ENCODE measurements around the gene RHOF.

Gene RHOF

GRCh38 chr12:121793440-121793837, at the start of gene RHOF:
TSS of gene RHOF (minus strand) at chr12:121793688. CDS start at chr12:121793633, 55 bp downstream.
- peaks cover 63% of the 10 kb centered on the region for H3K4me1 Mint-ChIP-seq
- H3K4me3 Mint-ChIP-seq, result peak within 1 kb of the TSS; percentile 96
- H3K9me3 Mint-ChIP-seq, result no peaks in the 10 kb centered on the region
- peak within 1 kb of the TSS; percentile 93 for H3K27ac Mint-ChIP-seq
- peaks cover 10% of the 10 kb centered on the region for H3K36me3 Mint-ChIP-seq
- H3K27me3 Mint-ChIP-seq, result no peaks in the 10 kb centered on the region

DNA sequence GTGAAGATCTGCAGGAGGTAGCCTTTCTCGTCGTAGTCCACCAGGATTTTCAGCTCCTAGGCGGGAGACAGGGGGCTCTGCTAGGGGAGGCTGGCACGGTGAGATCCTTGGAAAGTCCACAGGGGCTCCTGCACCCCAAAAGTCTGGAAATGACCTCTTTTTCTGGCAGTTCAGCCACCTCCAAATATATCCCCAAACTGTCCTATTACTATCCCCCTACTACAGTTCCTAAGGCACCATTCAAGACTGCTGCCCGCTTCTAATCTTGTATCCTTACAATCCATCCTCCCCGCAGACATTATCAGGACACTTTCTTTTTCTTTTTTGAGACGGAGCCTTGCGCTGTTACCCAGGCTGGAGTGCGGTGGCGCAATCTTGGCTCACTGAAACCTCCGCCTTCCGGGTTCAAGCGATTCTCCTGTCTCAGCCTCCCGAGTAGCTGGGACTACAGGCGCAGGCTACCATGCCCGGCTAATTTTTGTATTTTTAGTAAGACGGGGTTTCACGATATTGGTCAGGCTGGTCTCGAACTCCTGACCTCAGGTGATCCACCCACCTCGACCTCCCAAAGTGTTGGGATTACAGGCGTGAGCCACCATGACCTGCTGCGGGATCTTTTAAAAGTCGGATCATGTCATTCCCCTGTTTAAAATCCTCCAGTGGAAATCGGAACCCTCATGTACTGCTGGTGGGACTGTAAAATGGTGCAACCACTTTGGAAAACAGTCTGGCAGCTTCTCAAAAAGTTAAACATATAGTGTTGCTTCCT, 46.7 kb upstream of the RHOF start:
- no peaks in the 10 kb centered on the region for H3K27me3 Mint-ChIP-seq
- peaks cover 15% of the 10 kb centered on the region for H3K4me1 Mint-ChIP-seq
- H3K27ac Mint-ChIP-seq, result peak overlapping the region; percentile 89
- H3K36me3 Mint-ChIP-seq, result no peaks in the 10 kb centered on the region
- peak overlapping the region; percentile 96 for H3K4me3 Mint-ChIP-seq
- no peaks in the 10 kb centered on the region for H3K9me3 Mint-ChIP-seq

- no peaks in the 10 kb centered on the region for H3K36me3 Mint-ChIP-seq
- H3K27me3 Mint-ChIP-seq, result no peaks in the 10 kb centered on the region
- peak overlapping the region; percentile 96 for H3K4me3 Mint-ChIP-seq
- H3K9me3 Mint-ChIP-seq, result no peaks in the 10 kb centered on the region
- peaks cover 15% of the 10 kb centered on the region for H3K4me1 Mint-ChIP-seq
- H3K27ac Mint-ChIP-seq, result peak overlapping the region; percentile 89
These were observed 45.9 kb upstream of the RHOF start for GRCh38 chr12:121839106-121839992.

- Mint-ChIP-seq H3K4me1 (peaks cover 15% of the 10 kb centered on the region), H3K9me3 (no peaks in the 10 kb centered on the region), H3K4me3 (no peak overlapping the region)
These were observed 44.6 kb upstream of the RHOF start for GRCh38 chr12:121838126-121838525.

GRCh38 chr12:121837680-121838079, 44.2 kb upstream of the RHOF start:
- Mint-ChIP-seq H3K4me3 (no peak overlapping the region), H3K4me1 (peaks cover 15% of the 10 kb centered on the region), H3K27me3 (no peaks in the 10 kb centered on the region), H3K36me3 (no peaks in the 10 kb centered on the region), H3K27ac (peak overlapping the region; percentile 8), H3K9me3 (no peaks in the 10 kb centered on the region)

More at GRCh38 chr12:121838126-121838525, 44.6 kb upstream of the RHOF start:
- Mint-ChIP-seq H3K27ac (no peak overlapping the region), H3K36me3 (no peaks in the 10 kb centered on the region), H3K27me3 (no peaks in the 10 kb centered on the region)

DNA sequence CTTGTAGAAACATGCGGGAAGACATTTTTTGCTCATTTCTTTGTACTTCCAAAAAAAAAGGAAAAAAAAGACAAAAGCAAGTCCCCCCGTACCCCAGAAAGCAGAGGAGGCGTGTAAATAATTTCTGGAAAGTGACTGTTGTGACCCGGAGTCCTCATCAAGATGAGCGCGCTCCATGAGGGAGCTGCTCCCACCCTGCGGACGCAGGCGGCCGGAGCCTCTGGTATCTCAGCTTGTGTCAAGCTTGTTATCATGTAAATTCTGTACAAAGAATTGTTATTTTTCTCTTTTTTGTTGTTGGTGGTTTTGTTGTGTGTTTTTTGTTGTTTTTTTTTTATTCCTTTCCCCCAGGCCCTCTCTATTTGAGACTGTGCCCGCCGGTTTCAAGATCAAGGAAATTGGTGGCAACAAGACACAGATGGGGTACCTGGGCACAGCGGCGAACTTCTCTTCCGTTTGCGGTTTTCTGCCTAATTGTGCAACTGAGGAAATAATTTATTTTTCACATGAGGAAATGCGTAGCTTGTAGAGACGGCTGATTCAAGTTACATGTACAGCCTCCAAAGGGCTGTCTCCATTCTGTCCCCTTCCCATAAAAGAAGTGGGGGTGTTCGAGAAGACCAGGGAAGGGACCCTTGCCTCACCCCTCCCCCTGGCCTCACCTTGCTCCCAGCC, 38.2 kb upstream of the RHOF start:
- Mint-ChIP-seq H3K4me3 (no peak overlapping the region), H3K27me3 (no peaks in the 10 kb centered on the region), H3K27ac (peak overlapping the region; percentile 72), H3K9me3 (no peaks in the 10 kb centered on the region), H3K4me1 (peaks cover 5% of the 10 kb centered on the region), H3K36me3 (peaks cover 12% of the 10 kb centered on the region)

- H3K4me1 Mint-ChIP-seq, result peaks cover 5% of the 10 kb centered on the region
- H3K36me3 Mint-ChIP-seq, result peaks cover 12% of the 10 kb centered on the region
- H3K27me3 Mint-ChIP-seq, result no peaks in the 10 kb centered on the region
- no peak overlapping the region for H3K27ac Mint-ChIP-seq
- H3K9me3 Mint-ChIP-seq, result no peaks in the 10 kb centered on the region
- no peak overlapping the region for H3K4me3 Mint-ChIP-seq
These were observed 37.2 kb upstream of the RHOF start for GRCh38 chr12:121830588-121831265.

DNA sequence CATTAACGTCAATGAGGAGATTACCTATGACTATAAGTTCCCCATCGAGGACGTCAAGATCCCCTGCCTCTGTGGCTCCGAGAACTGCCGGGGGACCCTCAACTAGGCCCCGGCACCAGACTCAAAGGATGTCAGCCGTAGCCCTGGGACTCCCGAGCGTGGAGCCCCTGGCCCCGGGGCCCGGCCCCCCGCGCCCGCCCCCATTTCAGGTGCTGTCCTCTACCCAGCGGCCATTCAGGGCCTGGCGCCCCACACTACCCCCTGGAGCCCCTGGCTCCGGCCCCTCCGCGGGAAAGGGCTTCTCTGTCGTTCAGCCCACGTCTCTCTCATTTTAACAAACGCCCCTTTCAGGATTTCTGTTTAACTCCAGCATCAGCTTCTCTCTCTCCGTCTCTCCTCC, 36.6 kb upstream of the RHOF start:
- no peak overlapping the region for H3K4me3 Mint-ChIP-seq
- peaks cover 12% of the 10 kb centered on the region for H3K36me3 Mint-ChIP-seq
- H3K9me3 Mint-ChIP-seq, result no peaks in the 10 kb centered on the region
- peaks cover 5% of the 10 kb centered on the region for H3K4me1 Mint-ChIP-seq
- no peaks in the 10 kb centered on the region for H3K27me3 Mint-ChIP-seq
- no peak overlapping the region for H3K27ac Mint-ChIP-seq

DNA sequence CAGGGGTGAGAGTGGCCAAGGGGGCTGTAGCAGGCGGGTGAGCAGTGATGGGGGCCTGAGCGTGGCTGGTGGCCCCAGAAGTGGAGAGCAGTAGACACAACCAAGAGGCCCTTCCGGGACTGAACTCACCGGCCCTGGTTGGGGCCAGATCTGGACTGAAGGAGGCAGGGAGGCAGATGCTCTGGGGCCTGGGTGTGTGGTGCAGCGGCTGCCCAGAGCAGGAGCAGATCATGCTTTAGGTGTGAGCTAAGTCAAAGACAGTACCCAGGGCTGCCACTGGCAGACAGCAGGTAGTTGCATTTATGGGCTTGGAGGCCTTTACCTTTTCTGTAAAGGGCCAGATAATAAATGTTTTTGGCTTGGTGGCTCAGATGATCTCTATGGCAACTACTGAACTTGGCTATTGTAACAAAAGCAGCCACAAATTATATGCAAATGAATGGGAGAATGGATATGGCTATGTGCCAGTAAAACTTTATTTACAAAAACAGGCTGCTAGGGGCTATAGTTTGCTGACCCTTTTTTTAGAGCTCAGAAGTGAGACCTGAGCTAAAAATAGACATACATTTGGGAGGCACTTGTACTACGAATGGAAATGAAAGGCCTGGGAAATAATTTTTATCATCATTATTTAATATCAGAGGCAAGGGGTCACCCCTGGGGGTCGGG, 35.9 kb upstream of the RHOF start:
- Mint-ChIP-seq H3K9me3 (no peaks in the 10 kb centered on the region), H3K27me3 (no peaks in the 10 kb centered on the region), H3K4me3 (no peak overlapping the region), H3K36me3 (peaks cover 12% of the 10 kb centered on the region), H3K4me1 (peaks cover 5% of the 10 kb centered on the region), H3K27ac (no peak overlapping the region)

- Mint-ChIP-seq H3K4me1 (peaks cover 5% of the 10 kb centered on the region), H3K36me3 (peaks cover 12% of the 10 kb centered on the region), H3K27me3 (no peaks in the 10 kb centered on the region), H3K27ac (no peak overlapping the region), H3K4me3 (no peak overlapping the region), H3K9me3 (no peaks in the 10 kb centered on the region)
These were observed 35.3 kb upstream of the RHOF start for GRCh38 chr12:121828826-121829225.

DNA sequence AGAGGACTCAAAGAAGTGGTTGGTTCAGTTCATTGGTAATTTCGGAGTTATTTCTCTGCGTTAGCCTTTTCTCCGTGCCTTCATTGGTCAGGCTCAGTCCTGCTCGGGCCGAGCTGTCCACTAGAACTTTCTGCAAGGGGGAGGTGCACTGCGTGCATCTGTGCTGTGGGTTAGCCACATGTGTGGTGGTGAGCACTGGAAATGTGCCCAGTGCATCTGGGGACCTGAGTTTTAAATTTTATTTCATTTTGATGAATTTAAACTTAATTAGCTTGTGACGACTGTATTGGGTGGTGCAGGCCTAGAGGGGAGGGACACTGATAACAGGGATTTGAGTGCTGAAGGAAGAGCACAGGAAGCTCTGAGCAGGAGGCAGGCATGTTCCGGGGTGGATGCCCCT, 34.8 kb upstream of the RHOF start:
- Mint-ChIP-seq H3K36me3 (peaks cover 14% of the 10 kb centered on the region), H3K4me3 (no peak overlapping the region), H3K4me1 (peaks cover 5% of the 10 kb centered on the region), H3K27ac (no peak overlapping the region), H3K9me3 (no peaks in the 10 kb centered on the region), H3K27me3 (no peaks in the 10 kb centered on the region)

DNA sequence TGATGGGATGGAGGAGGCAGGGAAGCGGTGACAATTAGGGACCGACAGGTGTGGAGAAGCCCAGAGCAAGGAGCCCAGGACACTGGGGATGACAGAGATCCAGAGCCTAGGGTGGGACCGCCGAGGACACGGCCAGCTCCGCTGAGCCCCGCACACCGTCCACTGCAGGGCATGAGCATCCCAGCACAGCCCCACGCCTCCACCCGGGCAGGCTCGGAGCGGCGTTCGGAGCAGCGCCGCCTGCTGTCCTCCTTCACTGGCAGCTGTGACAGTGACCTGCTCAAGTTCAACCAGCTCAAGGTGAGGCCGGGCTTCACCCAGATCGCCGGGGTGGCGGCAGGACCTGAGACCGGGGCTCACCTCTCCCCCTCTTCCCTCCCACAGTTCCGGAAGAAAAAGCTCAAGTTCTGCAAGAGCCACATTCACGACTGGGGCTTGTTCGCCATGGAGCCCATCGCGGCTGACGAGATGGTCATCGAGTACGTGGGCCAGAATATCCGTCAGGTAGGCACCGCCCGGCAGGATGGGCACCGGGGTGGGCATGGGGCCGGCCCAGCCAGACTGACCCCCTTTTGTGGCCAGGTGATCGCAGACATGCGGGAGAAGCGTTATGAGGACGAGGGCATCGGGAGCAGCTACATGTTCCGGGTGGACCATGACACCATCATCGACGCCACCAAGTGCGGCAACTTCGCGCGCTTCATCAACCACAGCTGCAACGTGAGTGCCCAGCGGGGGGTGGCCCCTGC, 34.0 kb upstream of the RHOF start:
- Mint-ChIP-seq H3K27ac (peak overlapping the region; percentile 46), H3K27me3 (no peaks in the 10 kb centered on the region), H3K36me3 (peaks cover 14% of the 10 kb centered on the region), H3K4me1 (peaks cover 5% of the 10 kb centered on the region), H3K9me3 (no peaks in the 10 kb centered on the region), H3K4me3 (no peak overlapping the region)

DNA sequence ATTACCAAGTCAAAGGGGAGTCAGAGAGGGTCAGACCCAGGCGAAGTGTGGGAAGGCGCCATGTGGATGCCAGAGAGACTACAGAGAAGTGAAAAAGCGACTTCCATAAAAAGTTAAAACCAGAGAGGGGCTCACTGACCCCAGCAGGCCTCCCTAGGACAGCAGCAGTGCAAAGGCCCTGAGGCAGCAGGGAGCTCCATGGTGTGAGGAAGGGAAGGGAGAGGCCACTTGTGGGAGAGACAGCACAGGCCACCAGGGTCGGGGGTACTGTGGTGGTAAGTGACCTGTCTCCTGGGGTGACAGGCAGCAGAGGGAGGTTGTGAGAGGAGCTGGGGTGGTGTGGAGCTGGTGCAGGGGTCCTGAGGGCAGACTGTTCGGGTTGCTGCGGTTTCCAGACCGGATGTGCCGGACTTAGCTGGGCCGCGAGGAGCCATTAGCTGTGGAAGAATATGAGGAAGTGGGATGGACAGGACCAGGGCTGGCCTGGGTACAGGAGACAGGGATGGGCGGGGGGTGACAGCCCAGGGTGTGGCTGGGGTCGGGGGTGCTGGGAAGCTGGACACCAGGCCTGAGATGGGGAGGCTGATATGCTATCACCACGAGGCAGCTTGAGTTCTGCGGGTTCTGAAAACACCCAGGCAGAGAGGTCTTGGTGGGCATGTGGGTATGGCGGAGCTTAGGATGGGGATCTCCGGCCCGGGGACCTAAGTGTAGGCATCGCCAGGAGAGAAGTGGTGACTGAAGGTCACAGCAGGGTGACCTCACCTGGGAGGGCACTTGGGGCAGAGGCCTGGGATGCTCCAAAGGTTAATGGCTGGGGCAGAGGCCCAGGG, 33.0 kb upstream of the RHOF start:
- peaks cover 5% of the 10 kb centered on the region for H3K4me1 Mint-ChIP-seq
- H3K36me3 Mint-ChIP-seq, result peaks cover 10% of the 10 kb centered on the region
- no peaks in the 10 kb centered on the region for H3K27me3 Mint-ChIP-seq
- peak overlapping the region; percentile 83 for H3K27ac Mint-ChIP-seq
- no peaks in the 10 kb centered on the region for H3K9me3 Mint-ChIP-seq
- H3K4me3 Mint-ChIP-seq, result no peak overlapping the region
